Stimulated activated CD8-positive, alpha-beta memory T cell treated with anti-CD3 and anti-CD28 coated beads, Interleukin-2, amount 100 ng/mL, for 1 hour (primary cell): Measurements from ENCODE around the gene ALKBH5.

ENCODE experiments used
- DNase-seq, 2 donors: peaks; one replicate each; pipeline ENCODE4 v3.0.0-alpha.2; 2020; ENCODE audit warnings: low read depth in 2 of 2

Gene ALKBH5

DNA sequence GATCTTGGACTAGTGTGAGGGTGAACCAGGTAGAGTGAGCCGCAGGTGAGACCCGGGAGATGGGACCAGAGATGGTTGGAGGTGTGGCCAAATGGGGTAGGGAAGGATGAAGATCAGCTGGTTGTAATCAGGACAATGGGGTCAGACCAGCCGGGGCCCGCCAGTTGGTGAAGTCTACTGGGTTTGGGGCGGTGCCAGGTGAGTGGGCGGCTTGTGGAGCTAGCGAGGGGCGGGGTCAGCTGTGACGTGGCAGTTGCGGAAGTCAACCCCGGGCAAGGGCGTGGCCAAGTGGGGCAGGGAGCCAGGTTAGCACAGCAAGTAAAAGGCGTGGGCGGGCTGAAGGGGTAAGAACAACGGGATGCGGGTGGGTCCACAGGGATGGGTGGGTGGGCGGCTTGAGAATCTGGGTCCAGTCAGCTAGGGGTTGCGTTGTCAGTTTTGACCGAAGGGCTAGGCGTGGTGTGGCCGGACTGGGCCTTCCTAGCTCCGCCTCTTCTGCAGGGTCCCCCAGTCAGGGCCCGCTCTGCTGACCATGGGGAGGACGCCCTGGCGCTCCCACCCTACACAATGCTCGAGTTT is 25.5 kb upstream of the ALKBH5 start:
- DNase-seq, result peak; percentile 82 to 93

DNA sequence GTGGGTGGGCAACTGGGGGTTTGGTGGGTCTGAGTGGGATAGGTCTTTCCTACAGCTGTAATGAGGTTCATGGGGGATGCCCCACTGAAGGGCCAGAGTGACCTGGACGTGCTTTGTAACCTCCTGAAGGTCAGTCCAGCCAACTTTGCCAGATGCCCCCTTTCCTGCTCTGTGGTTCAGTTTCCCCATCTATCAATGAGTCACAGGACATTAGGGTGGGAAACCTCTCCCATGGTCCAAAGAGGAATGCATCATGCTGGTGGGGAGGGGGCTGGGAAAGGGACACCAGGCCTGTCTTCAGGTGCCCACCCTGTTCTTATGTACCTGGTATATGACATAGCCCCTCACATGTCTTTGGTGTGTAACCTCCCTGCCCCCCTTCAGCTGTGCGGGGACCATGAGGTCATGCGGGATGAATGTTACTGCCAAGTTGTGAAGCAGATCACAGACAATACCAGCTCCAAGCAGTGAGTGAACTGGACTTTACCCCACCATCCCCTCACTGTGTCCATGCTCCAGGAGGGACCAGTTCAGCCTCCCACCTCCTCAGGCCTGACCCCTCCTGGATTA is 24.0 kb upstream of the ALKBH5 start:
- DNase-seq, result no peak

DNA sequence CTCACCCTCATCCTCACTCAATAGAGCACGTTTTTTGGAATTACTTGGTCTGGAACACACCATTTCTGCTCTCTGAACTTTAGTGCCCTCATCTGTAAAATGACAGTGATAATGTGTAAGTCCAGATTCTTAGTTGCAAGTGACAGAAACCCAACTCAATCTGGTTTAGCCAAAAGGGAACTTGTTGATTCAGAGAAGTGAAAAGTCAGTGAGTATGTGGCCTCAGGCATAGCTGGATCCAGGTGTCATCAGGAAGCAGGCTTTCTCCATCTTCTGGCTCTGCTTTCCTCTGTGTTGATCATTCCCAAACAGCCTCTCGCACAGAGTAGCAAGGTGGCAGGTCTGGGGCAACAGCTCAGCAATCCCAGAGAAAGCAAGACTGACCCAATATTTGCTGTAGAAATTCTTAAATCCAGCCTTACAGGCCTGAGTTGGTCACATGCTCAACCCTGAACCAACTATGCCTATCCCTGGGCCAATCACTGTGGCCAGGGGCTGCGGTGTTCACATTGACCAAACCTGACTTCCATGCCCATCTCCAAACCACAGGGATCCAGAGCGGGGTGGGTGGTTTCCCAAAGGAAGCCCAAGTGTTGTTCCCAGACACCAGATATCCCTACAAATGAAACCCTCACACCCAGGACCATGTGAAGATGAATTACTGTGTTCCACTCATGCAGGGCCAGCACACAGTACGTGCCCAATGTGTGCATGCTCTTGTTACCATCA is 23.3 kb upstream of the ALKBH5 start:
- no peak for DNase-seq

DNA sequence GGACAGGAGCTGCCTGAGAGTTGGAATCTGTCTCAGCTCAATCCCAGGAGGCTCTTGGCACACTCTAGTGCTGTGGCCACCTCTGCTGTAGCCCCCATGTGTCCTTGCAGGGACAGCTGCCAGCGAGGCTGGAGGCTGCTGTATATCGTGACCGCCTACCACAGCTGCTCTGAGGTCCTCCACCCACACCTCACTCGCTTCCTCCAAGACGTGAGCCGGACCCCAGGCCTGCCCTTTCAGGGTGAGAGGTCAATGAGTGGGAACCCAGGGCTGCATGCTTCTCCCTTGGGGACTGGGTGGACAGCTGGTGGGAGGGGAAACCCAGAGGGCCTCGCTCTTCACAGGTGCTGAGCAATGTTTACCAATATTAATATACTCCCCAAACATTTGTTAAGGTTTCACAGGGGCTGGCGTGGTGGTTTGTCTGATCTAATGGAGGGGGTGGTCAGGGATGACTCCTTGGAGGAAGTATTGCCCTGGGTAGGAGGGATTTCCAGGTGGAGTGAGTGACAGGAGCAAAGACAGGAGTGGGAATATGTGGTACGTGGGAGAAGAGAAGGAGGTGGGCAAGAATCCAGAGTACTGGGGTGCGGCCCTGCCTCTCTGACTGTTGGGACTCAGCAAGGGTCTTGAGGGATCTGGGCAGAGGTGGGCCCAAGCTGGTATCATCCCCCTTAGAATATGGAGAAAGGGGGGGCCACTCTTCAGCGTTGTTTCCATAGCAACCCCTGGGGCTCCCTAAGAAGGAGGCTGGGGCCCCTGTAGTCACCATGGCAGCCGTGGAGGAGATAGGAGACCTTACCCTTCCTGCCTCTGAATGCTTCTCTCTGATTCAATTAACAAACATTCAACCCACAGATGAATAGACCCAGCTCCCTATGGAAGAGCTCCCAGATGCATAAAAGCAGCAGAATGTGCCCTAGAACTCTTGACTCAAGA is 22.2 kb upstream of the ALKBH5 start:
- DNase-seq, result no peak

DNA sequence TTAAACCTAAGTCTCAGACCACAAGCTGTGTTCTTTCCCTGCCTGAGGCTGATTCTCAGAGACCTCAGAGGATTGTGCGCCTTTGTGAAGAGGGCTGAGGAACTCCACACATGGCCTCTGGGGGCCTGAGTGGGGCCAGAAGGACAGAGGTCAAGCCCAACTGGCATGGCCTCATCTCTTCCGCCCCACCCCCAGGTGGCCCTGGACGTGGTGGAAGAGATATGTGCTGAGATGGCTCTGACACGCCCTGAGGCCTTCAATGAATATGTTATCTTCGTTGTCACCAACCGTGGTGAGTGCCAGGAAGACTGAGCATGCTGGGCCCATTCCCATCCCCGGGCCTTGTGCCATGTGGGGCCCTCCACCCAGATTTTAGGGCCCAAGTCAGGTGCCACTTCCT is 20.1 kb upstream of the ALKBH5 start:
- DNase-seq, result no peak

DNA sequence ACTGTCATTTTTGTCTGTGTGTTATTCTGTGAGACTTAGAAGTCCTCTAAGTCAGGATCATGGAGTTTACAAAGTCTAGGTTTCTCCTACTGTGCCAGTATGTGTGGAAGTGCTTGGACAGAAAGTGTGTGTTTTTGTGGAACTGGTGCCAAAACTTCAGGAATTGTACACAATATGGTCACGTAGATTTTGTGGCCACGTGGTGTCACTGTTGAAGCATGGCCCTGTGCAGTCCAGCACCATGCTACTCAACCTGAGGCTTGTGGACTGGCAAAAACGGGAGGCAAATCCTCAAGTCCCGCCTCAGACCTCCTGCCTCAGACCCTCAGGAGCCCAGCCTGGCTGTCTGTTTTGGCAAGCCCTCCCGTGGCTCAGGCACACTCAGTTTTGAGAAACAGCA is 16.7 kb upstream of the ALKBH5 start:
- DNase-seq, result no peak

DNA sequence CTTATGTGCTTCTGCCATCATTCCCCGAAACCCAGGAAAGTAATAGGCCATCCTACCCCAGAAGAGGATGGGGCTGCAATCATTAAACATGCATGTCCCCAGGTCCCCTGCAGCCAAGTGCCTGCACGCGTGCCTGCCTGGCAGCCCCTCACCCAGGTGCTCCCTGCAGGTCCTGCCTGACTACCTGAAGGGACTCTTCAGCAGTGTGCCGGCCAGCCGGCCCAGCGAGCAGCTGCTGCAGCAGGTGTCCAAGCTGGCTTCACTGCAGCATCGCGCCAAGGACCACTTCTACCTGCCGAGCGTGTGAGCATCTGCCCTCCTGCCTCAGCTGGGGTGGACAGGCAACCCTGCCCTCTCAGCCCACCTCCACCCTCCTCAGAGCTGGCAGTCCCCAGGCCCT is 16.2 kb upstream of the ALKBH5 start:
- no peak for DNase-seq

DNA sequence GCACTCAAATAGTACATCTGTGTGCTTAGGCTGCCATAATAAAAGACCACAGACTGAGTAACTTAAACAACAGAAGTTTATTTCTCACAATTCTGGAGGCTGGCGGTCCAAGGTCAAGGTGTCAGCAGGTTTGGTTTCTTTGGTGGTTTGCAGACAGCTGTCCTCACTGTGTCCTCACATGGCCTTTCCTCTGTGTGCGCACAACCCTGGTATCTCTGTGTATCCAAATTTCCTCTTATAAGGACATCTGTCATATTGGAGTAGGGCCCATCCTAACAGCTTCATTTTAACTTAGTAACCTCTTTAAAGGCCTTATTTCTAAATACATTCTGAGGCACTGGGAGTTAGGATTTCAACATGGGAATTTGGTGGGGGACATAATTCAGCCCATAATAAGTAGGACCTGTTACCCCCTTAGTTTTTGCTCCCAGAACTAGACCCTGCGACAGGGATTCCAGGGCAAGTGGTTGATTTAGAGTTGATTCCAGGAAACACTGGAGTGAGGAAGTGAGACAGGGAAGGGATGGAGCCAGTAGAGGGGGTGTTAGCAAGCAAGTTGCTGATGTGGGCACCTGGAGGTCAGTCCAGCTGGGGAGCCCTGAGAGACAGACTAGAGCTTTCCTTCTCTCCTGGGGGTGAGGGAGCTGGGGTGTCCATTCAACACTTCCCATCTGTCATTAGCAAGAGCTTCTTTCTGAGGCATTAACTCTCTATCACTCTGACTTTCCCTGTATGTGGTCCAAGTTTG is 10.9 kb upstream of the ALKBH5 start:
- DNase-seq, result no peak

DNA sequence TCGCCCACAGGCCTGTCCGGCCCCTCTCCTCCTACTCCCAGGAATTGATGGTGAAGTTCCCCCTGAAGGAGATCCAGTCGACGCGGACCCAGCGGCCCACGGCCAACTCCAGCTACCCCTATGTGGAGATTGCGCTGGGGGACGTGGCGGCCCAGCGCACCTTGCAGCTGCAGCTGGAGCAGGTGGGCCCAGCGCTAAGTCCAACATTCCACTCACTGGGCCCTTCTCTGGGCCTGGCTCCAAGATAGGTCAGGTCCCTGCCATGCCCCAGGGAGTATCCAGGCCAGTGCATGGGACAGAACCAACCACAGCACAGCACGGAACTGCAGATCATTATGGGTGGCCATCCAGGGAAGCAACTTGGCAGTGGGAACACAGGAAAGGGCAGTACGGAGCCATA is 9.9 kb upstream of the ALKBH5 start:
- no peak for DNase-seq

DNA sequence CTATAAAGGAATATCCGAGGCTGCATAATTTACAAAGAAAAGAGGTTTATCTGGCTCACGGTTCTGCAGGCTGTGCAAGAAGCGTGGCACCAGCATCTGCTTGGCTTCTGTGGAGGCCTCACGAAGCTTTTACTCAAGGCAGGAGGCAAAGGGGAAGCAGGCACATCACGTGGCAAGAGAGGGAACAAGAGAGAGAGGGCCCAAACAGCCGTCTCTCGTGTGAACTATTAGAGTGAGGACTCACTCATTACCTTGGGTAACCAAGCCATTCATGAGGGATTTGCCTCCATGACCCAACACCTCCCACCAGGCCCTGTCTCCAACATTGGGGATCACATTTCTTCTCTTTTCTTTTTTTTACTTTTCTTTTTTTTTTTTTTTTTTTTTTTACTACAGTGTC is 7.5 kb upstream of the ALKBH5 start:
- no peak for DNase-seq

DNA sequence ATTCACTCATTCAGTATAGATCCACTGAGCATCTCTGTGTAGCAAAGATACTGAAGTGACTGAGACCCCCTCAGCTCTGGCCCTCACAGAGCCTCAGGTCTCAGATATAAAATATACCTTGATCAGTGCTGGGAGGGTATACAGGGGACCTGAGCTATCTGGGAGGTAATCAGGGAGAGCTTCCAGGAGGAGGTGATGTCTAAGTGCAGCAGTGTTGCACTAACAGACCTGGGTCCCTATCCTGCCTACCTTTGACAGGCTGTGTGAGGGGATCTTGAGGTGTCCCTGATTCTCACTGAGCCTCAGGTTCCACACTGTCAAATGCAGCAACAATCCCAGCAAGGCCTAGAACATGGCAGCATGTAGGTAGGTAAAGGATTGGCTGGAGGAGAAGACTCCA is 6.5 kb upstream of the ALKBH5 start:
- no peak for DNase-seq

DNA sequence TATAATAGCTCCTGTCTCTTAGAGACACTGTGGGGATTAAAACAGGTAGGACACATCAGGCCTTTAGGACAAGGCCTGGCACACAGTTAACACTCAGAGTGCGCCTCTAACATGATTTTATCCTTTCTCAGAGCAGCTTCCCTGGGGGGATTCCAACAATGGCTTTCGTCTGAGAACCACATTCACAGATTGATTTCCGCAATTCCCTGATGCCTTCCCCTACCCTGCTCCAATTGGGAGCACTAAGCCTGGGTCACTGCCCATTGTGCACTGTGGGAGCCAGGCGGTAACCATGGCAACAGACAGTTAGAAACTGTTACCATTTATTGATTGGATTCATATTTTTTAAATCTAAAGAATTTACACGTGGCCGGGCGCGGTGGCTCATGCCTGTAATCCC is 5.9 kb upstream of the ALKBH5 start:
- no peak for DNase-seq

DNA sequence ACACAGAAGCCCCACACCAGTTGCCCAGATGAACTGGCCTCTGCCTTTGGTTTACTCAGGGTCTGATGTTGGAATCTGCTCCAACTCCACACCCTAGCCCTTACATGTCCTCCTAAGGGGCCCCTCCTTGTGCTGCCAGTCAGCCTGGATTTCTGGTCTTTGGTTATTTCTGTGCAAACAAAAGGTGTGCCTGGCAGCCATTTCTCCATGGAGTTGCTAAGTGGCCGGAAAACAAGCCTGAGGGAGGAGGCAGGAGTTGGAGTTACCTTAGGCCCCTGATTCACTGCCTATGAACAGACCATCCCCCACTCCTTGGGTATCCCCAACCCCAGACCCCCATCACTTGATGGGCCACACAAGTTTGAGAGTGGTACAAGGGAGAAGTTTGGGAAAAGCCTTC is 4.4 kb upstream of the ALKBH5 start:
- DNase-seq, result no peak

DNA sequence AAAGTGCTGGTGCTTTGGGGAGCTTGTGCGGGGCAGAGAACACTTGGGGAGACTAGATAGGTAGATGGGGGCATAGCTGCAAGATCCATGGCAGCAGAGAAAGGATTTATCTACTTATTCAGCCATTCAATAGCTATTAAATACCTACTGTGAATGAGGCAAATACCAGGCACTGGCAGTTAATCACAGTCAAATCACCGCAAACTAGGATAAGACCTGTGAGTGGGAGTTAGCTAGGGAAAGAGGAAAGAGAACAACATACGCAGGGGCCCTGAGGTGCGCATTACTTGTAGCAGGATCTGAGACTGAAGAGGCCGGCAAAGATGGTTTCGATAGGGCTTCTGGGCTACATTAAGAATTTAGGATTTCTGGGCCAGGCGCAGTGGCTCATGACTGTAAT is 3.8 kb upstream of the ALKBH5 start:
- no peak for DNase-seq

DNA sequence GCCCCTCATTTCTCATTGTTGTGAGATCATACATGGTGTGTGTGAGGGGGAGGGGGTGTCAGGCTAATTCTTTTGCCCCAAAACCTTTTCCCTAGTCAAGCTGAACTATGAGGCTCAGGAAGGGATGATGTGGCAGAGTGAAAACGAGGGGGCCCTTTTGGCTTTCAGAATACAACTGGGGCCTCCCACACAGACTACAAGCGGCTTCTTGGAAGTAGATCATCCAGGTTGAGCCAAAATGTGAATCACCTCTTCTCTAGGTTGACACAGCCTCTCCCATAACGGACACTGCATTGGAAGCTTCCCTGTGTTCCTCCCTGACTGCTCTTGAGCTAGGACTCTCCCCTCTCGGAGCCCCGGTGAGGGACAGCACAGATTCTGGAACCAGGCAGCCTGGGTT is 2.3 kb upstream of the ALKBH5 start:
- DNase-seq, result no peak

DNA sequence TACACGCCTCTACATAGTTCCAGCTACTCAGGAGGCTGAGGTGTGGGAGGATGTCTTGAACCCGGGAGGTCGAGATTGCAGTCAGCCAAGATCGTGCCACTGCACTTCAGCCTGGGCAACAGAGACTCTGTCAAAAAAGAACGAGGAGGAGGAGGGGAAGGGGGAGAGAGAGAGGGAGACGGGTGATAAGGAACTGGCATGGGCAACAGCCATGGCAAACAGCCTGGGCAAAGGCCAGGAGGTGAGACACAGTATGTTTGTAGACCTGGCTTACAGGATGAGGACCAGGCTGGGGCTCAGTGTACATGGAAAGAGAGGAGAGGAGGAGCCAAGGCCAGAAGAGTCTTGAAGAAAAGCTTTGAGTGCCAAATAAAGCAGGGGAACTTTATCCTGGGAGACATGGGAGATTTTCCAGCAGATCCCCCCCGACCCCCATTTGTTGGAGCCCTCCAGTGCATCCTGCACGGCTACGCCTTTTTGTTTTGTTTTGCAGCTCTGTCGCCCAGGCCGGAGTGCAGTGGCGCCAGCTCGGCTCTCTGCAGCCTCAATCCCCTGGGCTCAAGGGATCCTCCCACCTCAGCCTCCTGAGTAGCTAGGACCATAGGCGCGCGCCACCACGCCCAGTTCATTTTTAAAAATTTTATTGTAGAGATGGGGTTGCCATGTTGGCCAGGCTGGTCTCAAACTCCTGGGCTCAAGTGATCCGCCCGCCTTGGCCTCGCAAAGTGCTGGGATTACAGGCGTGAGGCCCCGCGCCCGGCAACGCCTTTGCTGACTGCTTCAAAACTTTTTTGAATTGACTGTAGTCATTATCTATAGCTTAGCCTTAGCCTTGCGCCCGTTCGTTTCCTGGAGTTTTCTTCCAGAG is 1.3 kb upstream of the ALKBH5 start:
- DNase-seq, result no peak

DNA sequence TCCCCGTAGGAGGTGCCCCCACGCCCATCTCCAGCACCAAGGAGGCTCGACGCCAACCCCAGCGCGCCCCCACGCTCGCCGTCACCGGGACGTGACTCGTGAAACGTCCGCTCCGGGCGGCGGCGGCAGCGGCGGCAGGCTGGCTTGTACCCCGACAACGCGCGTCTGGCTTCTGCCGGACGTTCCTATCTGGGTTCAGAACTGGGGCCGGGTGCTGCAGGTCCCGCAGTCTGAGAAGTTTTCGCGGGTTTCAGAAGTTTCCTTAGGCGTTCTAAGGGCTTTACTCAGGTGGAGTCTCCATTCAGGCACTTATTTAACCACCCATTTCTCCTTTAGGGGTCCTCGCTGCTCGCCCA is 672 bp upstream of the ALKBH5 start:
- DNase-seq, result peak; percentile 50 to 63

DNA sequence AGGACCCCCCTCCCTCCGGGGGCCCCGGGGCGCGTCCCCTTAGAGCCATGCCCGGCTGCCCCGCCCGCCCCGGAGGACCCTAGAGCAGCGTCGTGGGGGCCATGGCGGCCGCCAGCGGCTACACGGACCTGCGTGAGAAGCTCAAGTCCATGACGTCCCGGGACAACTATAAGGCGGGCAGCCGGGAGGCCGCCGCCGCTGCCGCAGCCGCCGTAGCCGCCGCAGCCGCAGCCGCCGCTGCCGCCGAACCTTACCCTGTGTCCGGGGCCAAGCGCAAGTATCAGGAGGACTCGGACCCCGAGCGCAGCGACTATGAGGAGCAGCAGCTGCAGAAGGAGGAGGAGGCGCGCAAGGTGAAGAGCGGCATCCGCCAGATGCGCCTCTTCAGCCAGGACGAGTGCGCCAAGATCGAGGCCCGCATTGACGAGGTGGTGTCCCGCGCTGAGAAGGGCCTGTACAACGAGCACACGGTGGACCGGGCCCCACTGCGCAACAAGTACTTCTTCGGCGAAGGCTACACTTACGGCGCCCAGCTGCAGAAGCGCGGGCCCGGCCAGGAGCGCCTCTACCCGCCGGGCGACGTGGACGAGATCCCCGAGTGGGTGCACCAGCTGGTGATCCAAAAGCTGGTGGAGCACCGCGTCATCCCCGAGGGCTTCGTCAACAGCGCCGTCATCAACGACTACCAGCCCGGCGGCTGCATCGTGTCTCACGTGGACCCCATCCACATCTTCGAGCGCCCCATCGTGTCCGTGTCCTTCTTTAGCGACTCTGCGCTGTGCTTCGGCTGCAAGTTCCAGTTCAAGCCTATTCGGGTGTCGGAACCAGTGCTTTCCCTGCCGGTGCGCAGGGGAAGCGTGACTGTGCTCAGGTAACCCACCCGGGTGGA is 759 bp downstream of the ALKBH5 start:
- DNase-seq, result peak; percentile 20 to 47

DNA sequence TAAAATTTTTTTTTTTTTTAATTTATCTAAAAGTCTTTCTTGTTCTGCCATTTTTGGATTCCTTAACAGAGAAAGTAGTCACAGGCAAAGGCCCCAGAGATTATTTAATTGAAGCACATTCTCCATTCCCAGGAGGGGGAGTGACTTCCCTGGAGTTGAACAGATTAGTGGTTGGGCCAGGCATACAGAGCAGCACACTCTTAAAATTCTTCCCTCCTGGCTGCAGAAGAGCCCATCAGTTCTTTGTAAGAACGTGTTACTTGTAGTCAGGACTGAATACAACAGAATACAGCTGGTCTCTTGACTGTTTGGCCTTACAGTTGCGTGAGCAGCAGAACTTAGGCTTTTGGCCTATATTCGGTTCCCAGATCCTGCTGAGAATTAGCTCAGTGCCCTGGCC is 1.8 kb downstream of the ALKBH5 start:
- no peak for DNase-seq
